HK-2 (cell line): ENCODE data around the gene CCDC27.

ENCODE experiments used
- DNase-seq: peaks from one replicate; pipeline ENCODE4 v3.0.0-alpha.2; 2018; ENCODE audit not compliant: unreplicated experiment

Gene CCDC27

DNA sequence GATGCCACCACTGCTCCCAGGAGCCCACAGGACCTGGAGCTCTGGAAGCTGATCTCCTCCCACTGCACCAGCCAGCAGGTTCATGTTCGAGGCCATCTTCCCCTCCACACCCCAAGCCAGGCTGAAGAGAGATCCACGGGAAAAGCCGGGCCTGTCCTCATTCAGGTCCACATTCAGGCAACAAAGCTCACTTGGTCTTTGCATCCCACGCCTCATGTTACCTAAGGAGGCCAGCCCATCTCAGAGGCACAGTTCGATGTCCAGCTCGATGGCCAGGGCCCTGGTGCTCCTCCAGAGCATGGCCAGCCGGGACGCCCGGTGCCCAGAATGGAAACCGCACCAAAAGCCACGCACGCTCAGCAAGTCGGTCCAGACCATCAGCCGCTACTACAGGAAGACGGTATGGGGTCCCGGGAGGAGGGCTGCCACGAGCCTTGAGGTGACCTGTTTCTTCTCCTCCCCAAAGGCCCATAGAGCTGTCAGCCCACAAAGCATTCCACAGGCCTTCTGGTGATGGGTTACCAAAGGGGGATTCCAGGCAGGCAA lies at the start of gene CCDC27:
CCDC27 (plus strand) TSS at position 51 of the 546 bp plus-strand sequence; CDS start at position 83, 32 bp downstream.
- no peak for DNase-seq

DNA sequence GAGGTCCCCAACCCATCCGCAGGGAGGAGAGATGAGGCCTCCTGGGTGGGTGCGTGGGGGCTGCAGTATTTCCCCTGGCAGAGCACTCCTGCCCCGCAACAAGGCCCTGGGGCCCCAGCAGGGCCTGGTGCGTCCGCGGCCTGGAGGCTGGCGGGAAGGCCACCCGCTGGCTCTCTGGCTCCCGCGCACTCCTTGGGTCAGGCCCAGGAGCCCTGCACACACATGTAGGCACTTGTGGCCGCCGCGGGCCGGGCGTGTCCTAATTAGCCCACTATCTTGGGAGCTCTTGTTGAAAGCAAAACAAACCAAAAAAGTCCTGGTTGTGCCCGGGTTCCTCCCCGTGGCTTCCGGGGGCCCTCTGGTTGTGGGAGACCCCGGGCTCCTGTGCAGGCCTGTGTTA lies 49.7 kb upstream of the CCDC27 start:
- no peak for DNase-seq

DNA sequence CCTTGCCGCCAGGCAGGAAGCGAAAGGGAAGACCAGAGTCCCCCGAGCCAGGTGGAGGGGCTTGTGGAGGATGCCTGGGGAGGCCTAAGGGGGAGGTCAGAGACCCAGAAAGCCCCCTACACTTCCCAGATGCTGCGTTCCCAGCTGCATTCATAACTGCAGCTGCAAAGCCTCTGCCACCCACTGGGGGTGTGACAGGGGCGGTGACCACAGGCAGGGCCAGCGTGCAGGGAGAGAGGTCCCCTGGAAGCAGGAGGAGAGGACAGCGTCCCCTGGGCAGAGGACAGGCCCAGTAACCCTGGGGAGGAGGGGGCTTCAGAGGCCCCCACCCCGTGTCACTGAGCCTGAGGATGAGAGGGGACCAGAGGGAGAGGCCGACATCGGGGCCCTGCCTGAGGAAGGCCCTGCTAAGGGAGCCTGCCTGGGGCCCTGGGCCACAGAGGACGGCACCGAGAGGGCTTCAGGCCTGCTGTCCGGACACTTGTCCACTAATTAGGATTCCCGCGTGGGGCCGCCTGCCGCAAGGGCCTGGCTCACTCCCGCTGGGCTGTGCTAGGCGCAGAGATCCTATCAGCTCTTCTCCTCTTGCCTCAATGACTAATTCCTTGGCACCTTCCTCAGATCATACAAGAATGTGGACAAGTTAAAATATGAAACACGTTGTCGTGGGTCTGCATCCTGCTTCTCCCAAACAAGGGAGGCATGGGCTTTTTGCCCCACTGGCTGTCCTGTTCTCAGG lies 49.1 kb upstream of the CCDC27 start:
- no peak for DNase-seq

DNA sequence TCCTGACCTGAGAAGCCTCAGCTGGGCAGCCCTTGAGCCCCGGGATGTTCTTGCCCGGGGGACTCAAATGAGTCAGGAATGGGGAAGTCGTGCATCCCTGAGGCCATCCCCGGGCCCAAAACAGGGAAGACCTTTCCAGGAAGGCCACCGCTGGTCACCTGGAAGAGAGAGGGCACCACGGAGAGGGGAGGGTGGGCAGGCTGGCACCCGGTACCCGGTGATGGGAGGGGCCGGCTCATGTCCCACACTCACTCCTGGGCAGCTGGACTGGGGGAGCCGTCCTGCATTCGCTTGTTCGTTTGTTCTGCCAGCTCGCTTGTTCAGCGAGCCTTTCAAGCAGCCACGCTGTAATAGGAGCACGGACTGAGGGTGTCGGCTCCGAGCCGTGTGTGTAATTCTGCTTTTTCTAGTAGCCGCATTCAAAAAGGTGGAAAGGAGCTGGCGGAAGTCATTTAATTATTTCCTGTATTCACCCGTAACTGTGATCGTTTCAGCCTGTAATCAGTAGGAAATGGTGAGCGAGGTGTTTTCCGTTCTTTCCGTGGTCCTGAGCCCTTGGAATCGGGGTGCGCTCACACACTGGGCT lies 48.4 kb upstream of the CCDC27 start:
- DNase-seq: no peak

DNA sequence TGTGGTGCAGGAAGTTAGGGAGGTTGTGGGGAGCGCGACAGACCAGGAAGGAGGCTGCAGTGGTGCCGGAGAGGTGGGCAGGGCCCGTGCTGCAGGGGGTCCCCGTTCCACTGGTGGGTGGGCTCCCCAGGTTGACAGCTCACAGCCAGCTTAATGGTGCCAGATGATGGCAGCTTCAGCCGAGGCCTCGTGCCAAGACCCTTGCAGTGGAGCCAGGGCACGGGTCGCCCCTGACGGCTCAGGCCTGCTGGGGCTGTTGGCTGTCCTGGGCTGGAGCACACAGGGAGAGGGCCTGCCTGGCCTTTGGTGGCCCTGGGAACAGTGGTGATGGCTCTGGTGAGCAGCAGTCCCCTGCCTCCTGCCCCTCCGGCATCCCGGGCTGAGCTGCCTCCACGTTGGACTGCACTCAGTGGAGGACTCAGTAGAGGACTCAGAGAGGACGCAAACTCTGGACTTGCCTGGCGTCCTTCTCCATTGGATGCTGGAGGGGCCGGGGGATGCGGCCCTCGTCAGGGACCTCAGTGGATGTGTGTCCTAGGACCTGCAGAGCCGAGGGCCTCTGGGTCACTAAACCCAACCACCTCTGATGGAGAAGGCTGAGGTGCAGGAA lies 46.8 kb upstream of the CCDC27 start:
- DNase-seq: no peak

DNA sequence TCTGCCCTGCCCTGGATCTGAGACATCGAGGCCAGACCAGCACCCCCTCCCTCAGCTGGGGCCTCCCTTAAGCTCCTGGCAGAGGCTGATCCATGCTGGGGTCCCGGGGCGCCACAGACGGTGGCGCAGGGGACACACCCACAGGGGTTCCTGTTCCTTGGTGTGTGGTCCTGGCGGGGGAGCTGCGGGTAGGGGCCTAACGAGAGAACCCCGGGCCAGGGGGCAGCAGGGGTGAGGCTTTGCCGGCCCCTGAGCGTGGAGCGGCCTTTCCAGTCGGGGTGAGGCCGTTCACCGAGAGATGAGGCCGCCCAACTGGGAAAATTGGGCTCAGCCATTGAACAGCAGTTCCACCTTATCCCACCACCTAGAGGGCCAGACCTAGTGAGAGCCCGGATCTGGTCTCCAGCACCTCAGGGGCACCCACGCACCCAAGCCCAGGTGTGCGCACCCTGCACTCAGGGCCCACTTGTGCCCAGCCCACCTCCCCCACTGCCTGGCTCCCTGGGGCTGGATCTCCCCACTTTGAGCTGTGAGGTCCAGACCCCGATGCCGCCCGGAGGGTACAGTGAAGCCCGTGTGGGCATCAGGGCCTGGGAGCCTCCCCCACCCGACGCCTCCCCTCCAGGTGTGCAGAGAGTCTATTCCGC lies 45.5 kb upstream of the CCDC27 start:
- no peak for DNase-seq

DNA sequence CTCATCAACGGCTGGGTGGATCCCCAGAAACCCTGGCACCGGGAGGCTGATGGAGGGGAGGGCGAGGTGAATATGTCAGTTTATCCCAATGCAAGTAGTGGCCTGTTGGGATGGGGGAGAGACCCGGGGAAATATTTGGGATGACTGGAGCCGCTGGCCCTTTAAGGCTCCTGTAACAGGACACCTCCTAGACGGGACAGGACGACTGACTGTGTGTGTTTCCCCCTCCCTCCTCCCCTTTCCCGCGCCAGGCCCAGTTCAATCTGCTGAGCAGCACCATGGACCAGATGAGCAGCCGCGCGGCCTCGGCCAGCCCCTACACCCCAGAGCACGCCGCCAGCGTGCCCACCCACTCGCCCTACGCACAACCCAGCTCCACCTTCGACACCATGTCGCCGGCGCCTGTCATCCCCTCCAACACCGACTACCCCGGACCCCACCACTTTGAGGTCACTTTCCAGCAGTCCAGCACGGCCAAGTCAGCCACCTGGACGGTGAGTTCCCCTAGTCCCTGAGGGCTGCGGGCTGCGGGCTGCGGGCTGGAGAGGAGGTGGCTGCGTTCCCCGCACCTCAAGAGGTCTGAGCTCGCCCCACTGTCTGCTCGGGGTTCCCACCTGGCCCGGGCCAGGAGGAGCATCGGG lies 44.8 kb upstream of the CCDC27 start:
- no peak for DNase-seq

DNA sequence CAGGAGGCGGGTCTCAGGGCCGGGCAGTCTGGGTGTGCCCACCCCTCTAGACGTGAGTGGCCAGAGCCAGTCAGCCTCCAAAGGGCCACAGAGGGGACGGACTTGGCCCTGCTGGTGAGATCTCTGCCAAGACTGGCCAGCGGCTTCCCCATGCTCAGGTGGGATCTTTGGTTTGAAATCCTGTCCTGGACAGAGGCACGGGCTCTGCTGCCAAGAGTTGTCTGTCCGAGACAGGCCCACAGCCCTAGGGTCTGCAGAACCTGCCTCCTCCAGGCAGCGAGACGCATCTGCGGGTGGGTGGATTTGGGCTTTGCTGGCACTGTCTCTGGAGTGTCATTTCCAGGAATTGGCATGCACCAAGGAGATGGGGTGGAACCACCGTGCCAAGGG lies 44.3 kb upstream of the CCDC27 start:
- DNase-seq: no peak

DNA sequence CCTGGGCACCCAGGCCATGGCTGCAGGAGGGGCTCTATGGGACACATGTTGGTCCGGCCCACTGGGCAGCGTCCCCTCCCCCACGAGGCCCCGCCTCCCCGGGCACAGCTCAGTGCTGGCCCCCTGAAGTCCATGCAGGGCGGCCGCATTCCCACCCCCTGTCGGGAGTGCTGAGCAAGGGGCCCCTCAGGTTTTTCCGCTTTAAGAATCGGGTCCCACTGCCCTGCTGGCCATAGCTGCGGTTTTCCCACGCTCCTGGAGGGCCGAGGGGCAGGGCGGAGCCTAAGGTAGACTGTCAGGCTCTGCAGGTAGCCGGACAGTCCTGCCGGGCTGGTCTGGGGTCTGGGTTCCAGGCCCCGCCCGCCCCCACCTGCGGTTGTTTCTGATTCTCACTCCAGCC lies 43.5 kb upstream of the CCDC27 start:
- DNase-seq: no peak

DNA sequence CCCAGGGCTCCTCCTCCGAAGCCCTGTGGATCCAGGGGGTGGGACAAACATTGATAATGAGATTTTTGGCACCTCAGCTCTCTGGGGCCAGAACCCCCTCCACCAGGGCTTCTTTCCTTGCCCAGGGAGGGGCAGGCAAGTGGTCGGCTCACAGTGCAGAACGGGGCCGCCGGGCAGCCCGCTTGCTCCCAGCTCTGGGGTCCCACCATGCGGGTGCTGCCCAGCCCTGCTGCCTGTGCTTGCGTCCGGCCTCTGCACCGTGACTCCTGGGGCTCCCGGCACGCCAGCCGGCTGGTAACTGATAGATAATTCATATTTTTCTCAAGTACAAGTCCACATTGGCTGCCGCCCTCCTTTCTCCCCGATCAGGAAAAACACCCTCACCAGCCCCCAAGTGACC lies 42.0 kb upstream of the CCDC27 start:
- no peak for DNase-seq

DNA sequence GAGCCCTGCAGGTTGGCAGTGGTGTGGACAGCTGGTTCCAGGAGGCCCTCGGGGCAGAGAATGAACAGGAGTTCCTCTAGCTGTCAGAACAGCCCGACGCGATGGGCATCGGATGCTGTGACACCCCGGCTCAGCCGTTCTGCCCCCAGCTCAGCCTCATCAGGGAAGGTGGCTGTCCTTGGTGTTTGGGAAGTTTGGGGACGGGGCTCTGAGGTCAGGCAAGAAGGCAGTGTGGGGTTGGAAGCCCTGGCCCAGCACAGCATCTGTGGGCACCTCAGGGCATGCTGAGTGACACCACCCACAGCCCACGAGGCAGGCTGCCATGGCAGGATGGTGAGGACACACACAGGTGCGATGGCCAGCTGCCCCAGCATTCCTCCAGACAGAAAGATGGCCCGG lies 40.9 kb upstream of the CCDC27 start:
- DNase-seq: no peak

DNA sequence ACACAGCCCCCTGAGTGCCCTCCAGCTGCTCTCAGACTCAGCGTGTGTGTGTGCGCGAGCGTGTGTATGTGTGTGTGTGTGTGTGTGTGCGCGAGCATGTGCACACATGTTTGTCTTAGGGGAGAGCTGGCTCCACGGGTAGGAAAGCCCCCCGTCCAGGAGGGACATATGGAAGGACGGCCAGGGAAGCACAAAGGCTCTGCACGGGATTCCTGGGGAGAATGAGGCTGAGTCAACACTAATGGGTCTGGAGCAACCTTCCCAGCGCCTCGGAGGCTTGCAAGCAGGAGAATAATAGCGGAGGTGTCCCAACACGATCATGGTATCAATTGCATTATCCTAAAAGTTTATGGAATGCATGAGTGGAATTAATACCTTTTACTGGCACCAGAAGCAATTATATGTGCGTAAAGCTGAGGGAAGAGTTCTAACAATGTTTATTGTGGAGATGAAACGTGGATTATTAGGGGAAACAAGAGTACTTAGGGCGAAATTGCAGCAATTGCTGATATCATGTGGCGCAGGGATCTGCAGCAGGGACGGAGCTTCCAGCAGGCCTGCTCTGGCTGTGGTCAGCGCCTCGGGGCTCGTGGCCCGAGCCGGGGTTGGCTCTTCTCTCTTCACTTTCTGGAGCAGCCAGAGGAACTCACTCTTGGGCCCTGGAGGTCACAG lies 40.3 kb upstream of the CCDC27 start:
- DNase-seq: no peak

DNA sequence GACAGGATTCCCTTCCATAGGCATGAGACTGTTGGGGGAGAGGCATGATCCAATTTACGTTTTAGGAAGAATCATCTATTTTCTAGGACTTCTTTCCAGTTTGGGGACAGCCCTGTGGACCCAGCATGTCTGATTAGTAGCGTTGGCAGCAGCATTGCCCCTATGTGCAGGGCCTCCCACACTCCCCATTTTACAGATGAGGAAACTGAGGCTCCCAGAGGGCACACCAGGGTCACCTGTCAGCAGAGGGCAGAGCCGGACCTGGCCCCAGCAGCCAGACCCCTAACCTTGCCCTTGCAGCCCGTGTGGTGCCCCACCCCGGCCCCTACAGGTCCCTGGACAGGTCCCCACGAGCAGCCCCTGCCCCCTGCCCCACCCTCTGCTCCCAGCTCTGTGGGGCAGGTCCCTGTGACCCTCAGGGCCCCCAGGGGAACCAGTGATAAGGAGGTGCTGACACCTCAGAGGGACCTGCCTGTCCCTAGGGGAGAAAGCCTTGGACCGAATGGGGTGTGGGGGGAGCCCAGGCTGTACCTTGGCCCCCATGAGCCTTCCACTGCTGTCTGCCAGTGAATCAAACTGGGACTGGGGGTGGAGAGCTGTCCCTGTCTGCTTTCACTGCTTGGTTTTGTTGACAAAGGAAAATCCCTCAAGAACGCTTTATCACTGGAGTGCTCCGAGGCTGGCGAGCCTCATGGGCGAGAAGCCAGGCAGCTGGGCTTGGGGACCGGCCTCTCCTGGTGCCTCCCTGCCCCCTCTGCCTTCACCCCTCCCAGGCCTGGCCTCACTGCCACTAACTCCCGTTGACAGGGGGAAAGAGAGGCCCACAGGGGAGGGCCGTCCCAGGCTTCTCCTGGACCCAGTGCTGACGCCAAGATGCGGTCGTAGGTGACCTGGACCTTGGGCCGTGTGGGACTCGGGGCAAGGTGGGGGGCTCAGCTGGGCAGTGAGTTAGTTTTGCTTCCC lies 39.4 kb upstream of the CCDC27 start:
- no peak for DNase-seq

DNA sequence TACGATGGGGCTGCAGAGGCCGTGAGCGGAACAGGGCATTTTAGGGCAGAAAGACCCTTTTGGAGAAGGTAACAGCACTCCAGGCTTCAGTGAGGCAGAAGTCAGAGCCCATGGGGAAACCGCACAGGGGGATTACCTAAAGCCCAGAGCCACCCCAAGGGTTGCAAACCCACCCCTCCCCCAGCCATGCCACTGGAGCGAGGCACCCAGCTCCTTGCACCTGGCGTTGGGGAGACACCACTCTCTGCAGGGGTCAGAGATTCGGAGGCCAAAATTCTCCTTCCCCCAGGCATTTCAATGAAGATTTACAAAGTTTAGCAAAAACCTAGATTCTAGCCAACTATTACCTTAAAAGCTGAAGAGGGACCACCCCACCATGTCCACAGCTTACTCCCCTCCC lies 38.4 kb upstream of the CCDC27 start:
- DNase-seq: no peak

DNA sequence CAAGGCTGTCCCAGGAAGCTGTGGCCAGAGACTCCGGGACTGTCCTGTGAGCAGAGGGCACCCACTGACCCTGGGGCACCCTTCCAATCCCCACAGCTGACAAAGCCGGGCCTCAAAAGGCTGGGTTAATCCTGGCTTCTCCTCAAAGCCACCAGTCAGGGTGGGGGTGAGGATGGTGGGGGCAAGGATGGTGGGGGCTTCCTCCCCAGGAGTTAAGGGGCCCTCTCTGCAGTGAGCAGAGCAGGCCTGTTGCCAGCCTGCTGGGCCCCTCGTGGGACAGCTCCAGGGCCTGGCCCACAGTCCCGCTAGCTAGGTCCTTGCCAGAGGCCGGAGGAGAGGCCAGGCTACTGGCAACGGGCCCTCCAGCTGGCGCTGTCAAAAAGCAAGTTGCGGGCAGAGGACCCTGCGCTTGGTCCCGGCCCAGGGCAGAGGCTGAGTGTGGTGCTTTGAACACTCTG lies 37.9 kb upstream of the CCDC27 start:
- DNase-seq: no peak

DNA sequence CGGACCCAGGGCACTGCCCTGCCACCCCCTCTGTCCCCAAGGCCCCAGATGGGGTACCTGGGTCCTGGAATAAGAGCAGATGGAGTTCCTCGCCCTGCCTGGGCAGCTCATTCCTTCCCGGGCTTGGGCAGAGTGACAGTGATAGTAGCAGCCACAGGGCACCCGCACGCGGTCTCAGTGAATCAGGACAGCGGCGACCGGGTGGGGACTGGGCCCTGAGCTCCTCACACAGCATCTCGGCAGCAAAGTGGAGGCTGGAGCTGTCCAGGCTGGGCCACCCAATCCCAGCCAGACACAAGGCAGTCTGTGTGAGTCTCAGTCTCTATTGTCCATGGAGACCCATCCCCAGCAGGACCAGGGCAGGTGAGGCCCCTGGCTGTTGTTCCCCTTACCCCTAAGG lies 37.4 kb upstream of the CCDC27 start:
- DNase-seq: no peak

DNA sequence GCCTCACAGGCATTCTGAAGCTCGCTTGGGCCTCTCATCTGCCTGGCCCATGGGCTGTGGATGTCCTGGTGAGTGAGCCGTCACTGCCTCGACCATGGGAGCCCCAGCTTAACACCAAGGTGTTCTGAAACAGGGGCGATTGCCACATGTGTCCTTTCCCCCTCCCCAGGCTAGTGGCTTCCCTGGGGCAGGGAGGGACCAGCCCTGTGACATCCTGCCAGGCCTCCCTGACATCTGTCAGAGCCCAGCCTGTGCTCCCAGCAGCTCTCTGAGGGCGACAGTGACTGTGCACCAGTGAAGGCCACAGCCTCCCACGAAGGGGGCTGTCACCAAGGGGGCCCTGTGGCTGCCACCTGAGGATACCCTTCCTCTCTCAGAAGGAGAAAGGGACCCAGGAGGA lies 35.9 kb upstream of the CCDC27 start:
- DNase-seq: no peak

DNA sequence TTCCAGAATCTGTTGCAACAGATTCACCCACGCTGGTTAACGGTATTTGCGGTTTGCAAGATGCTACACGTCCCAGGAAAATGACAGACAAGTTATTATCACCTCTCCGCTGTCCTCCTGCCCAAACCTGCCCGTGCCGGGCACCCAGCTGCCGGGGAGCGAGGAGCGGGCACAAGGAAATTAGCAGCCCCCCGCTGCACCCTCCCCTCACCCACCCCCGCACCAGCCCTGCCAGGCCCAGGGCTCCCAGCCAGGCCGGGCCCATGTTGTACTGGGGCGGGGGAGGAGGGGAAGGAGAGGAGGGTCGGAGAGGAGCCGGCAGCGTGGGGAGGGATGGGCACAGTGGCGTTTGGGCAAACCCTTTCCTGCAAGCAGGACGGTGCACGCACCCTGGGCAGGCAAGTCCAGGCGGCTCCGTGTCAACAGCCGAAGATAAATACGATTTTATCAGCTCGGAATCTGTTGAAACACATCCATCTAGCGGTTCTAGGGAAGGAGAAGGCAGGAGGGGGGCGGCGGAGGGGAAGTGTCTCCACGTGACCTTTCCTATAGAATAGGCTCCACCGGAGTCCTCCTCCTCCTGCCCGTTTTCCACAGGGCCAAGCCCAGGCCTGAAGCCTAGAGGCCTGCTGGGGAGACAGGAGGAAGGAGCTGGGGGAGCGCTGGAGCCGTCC lies 35.1 kb upstream of the CCDC27 start:
- no peak for DNase-seq

DNA sequence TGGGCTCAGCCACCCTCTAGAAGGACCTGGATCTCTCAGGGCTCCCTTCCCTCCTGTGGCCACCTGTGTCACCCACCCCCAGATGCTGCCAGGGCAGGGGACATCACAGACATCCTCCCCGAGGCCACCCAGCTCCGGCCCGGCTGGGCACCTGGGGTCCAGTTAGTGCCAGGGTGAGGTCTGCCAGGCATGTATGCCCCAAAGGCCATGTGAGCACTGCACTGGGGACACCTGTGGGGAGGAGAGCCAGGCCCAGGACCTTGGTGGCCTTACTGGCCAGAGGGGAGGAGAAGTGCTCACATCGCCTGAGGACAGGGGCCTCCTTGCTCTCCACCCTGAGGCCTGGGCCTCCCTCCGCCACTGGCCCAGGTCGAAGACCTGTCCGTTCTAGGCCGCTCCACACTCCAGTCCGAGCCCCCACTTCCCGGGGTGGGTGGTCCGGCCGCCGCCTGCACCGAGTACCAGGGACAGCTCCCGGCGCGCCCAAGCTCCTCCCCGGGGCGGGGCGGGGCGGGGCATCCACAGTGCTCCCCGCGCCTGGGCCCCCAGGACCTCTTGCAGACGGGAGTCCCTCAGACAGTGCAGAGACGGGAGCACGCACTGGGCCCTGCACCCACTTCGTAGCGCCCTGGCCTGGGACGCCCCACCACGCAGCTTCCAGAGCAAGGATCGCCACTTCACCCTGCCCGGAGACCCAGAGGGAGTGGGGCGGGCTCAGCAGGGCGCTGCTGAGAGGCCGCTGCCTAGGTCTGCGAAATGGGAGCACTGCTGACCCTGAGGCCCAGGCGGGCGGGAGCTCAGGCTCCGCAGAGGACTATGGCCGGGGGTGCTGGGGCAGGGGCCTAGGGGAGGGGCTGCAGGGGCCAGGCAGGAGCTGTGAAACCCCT lies 34.3 kb upstream of the CCDC27 start:
- DNase-seq: no peak
